A549 treated with DMSO at 1 μM for 4 hours (cell line): ENCODE measurements around the gene FAM114A1. TPM values are rescaled to one million over a fixed set of nuclear protein-coding genes. Genes with fewer than 3 reads are reported as not detected.

ENCODE experiments used
- total RNA-seq: library from RNA; stranded (reverse); fragments of 200-300 nt; extraction: Qiagen RNA extraction; gene quantifications from 5 replicates; pipeline ENCODE4 v1.2.3, GENCODE V29; 2022; ENCODE audit warnings: low read depth

FAM114A1 gene
- total RNA-seq: 23.9 to 41.6 TPM (median 38.2 TPM) in 5 replicates

DNA sequence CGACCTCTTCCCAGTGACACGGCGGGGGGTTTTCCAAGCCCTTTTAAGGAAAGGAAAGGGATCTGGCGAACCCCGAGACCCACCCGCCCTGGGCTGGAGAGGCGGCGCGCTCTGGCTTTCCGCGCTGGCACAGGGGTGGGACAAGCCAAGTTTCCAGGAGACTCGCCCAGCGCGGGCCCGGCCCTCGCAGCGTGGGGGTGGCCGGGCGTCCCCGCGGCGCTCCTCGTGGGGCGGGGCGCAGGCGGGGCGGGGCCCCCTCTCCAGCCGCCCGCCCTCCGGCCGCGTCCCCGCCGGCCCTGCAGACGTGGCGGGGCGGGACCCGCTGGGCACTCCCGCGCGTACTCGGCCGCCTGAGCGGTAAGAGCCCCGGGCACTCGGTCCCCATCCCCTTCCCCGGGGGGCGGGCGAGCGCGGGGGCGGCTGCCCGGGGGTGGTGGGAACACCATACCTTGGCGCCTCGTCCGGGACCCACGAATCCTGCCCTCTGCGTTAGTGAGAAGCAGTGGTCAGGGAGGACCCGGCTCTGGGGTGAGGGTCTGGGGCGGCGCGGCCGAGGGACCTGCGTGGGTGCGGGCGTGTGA lies at the start of gene FAM114A1:
Gene FAM114A1 (plus strand): TSS at position 329 of the 581 bp plus-strand sequence. CDS start 10,273 bp downstream, outside the sequence.

DNA sequence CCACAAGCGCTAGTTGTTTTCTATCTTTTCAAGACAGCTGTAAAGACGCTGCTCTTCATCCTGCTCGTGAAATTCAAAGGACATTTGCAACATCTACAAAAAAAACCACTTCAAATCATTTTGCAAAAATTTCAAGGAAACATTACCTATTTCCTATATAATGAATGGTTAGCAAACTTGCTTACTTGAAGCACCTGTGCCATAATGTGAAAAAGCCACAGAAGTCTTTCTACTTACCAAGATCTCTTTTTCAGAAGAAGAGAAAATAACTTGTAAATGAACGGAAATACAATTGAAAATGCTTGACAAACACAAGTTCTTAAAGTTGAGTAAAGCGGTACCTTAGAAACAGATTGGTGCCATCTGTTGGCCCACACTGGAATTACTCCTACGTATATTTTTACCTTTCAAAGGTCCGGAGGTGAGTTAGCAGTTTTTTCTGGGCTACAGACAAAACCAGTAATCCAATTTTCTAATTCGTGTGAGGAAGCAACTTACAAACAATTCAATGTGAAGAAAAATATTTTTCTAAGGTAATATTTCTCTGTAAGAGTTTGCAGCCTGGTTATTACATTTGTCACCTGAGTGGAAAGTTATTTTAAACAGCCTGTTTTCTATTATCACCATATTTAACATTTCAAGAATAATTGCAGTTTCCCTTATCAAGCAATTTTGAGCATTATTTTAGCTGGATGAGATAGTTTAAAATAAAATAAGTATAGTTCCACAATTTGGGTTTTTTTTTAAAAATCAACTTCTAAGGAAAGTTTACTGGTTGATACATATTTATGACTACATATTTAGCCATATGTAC lies 10.9 kb upstream of the FAM114A1 start, which contains the start of gene TLR6:
Gene TLR6 (minus strand): TSS at position 294 of the 814 bp plus-strand sequence. CDS start 27,344 bp downstream, outside the sequence.

Other genes starting within 250 kb of the FAM114A1 start
- 11.0 to 13.9 TPM (median 12.6 TPM) in 5 replicates for gene KLF3, start 203.6 kb upstream of the FAM114A1 start, total RNA-seq
- 0.05 TPM in 3 of 5 replicates, not detected in the others for gene TLR10, start 84.8 kb upstream of the FAM114A1 start, total RNA-seq
- 0.15 to 0.99 TPM (median 0.76 TPM) in 5 replicates for gene TLR1, start 63.0 kb upstream of the FAM114A1 start, total RNA-seq
- gene TLR6, start 11.0 kb upstream of the FAM114A1 start, total RNA-seq: 4.7 to 7.1 TPM (median 5.5 TPM) in 5 replicates
- 19.5 to 27.1 TPM (median 23.1 TPM) in 5 replicates for gene TMEM156, start 164.6 kb downstream of the FAM114A1 start, total RNA-seq
- 43.6 to 58.4 TPM (median 55.7 TPM) in 5 replicates for gene KLHL5, start 194.4 kb downstream of the FAM114A1 start, total RNA-seq